IPS-11a (cell line): ENCODE measurements around the gene MRPS14.
A peak's percentile ranks its signal among the peaks of the same experiment; 100 is the strongest.

Experiments used
- H3K4me3 ChIP-seq: one replicate; pipeline ENCODE4 v1.5.1; 2013; ENCODE audit warnings: low read depth, low read length, control low read depth

Gene MRPS14

DNA sequence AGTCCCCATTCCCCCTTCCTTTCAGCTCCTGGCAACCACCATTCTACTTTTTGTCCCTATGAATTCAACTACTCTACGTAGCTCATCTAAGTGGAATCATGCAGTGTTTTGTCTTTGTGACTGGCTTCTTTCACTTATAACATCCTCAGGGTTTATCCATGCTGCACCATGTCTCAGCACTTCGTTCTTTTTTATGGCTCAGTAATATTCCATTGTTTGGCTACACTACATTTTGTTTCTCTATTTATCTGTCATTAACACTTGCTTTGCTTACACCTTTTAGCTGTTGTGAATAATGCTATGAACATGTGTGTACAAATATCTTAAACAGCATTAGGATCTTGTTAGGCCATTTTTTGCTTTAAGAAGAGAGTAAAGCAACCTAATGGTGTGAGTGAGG is 1.5 kb upstream of the MRPS14 start:
- no peak overlapping the region for H3K4me3 ChIP-seq

DNA sequence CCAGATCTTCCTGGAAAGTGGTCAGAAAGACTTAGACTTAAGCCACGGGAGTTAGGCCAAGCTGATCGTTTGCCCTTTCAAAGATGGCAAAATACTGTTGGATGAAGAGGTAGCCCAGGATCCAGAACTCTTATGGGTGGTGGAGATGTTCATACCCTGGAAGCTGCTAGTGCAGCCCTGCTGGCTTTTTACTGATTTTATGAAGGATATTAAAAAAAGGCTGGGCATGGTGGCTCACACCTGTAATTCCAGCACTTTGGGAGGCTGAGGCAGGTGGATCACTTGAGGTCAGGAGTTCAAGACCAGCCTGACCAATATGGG is 657 bp upstream of the MRPS14 start:
- H3K4me3 ChIP-seq: peak overlapping the region; percentile 99

DNA sequence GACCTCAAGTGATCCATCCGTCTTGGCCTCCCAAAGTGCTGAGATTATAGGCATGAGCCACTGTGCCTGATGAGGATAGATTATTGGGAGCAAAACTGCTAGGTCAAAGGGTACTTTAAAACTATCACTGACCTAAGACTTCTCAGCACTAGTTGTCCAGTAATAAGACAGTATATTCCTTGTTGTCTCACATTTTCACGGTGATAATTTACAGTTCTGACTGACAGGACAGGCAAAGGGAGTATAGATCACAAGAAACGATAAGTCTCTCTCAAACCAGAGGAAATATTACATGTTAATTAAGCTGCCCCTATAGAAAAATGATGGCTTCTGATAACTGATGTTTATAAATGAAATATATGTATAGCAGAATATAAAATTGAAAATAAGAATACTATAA is 3.7 kb downstream of the MRPS14 start:
- H3K4me3 ChIP-seq: no peak overlapping the region

DNA sequence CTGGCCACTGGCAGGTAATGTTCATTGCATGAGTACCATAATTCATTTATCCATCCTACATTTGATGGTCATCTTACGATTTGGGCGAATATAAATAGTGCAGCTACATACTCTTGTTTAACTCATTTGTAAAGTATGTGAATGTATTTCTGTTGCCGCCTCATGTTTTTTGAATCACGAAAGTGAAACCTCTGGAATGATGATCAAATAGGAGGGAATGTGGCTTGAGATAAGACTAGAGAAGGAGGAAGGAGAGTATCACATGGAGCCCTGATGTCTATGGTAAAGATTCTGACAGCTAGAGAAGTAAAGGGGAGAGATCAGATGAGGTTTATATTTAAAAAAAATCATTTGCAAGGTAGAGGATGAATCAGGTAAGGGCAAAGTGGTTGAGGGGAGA is 8.0 kb downstream of the MRPS14 start:
- no peak overlapping the region for H3K4me3 ChIP-seq

DNA sequence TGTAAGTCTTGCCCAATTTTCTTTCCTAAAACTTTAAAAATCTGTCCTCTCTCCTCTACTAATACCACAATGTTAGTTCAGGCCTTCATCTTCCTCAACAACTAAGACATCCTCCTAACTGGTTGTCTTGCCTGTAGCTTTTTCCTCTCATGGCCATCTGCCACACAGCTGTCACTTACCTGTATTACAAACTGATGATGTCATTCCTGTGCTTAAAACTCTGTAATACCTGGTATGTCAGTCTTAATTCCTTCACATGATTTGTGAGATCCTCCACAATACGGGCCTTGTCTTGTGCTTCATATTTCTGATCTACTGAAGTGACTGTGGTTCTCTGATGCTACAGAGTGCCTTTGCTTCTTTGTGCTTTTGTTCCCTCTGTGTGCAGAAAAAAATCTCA is 9.8 kb downstream of the MRPS14 start:
- no peak overlapping the region for H3K4me3 ChIP-seq

DNA sequence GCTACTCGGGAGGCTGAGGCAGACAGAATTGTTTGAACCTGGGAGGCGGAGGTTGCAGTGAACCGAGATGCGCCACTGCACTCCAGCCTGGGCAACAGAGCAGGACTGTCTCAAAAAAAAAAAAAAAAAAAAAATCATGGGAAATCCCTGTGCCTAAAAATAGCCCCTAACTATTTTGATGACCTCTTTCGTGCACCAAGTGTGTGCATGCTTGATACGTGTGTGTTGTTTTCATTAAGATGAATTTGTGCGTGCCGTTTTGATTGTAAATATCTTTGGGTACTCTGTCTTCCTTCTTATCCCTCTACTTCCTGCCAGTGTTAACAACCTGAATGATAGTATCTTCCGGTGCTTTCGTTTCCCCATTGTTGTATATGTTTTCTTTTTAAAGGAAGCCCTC is 13.7 kb downstream of the MRPS14 start:
- H3K4me3 ChIP-seq: no peak overlapping the region

DNA sequence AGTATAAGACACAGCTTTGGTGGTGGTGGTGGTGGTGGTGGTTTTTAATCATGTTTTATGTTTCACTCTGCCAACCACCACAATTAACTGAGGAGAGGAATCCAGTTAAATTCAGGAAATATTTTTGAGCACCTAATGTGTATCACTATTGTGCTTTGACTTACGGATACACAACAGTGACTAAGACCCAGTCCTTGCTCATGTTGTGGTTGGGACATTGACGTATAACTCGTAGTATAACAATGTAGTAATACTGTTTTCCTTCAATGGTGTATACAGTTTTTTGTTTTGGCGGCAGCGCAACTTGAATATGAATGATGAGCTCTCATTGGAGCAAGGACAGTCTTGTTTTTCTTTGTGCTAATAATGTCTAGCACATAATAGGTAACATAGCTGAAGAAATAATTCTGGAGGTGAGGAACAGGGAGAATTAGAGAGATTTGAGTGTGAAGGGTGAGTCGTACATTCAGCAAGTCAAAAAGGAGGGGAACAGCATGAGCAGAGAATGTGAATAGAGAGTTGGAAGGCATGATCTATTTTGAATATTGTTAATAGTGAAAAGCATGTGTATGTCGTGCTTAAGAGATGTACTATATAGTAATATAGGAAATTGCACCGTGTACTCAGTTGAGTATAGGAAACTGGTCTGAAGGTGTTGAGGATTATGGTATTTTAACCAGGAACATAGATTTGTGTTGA is 18.0 kb downstream of the MRPS14 start:
- no peak overlapping the region for H3K4me3 ChIP-seq

DNA sequence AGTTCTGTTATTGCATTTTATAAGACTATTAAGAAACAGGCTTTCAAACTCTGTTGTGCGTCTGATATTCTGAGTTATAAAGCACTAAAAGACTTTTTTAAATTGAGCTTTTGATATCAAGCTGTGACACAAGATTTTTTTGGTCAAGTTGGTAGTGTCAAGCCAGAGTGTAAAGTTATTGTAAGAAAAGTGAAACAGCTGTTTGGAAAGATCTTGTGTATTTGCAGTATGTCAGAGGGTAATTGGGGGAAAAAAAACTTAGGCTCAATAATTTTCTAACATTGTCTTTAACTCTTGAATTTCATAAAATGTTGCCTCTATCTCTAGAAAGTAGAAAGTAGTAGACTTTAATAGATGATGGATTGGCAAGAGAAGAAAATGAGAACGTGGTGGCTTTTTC is 19.7 kb downstream of the MRPS14 start:
- H3K4me3 ChIP-seq: no peak overlapping the region

DNA sequence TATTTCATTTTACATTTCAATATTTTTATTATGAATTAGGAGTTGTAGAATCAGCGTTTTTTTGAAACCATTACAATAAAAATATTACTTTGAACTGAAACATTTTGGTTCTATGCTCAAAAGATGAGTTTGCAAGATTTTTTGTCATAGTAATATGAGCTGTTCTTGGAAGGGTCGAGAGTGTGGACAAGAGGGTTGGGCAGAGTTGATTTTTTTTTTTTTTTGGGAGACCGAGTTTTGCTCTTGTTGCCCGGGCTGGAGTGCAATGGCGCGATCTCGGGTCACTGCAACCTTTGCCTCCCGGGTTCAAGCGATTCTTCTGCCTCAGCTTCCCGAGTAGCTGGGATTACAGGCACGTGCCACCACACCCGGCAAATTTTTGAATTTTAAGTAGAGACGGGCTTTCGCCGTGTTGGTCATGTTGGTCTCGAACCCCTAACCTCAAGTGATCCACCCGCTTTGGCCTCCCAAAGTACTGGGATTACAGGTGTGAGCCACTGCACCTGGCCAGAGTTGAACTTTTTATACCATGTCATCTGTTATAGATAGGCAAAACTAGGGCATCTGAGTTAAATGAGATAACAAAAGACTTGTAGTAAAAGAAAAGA is 20.2 kb downstream of the MRPS14 start:
- H3K4me3 ChIP-seq: no peak overlapping the region

DNA sequence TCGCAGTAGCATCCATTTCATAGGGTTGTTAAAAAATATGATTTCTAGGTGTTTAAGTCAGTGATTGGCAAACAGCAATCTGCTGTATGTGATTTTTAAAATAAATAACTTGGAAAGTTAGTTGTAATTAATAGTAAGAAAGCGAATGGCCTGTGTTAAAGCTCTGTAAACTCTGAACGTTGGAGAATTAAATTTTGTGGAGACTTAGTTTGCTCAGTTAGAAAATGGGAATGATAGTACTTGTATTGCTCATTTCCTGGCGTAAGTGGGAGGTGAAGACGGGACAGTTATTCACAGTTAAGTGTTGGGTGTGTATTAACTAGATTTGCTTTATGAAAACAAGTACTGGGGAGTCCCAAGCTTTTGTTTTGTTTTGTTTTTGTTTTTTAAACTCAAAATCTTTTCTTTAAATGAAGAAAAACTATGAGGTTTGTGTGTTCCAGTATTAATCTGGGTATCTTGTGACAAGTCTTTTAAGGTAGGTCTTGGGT is 22.5 kb downstream of the MRPS14 start:
- H3K4me3 ChIP-seq: peak overlapping the region; percentile 96

DNA sequence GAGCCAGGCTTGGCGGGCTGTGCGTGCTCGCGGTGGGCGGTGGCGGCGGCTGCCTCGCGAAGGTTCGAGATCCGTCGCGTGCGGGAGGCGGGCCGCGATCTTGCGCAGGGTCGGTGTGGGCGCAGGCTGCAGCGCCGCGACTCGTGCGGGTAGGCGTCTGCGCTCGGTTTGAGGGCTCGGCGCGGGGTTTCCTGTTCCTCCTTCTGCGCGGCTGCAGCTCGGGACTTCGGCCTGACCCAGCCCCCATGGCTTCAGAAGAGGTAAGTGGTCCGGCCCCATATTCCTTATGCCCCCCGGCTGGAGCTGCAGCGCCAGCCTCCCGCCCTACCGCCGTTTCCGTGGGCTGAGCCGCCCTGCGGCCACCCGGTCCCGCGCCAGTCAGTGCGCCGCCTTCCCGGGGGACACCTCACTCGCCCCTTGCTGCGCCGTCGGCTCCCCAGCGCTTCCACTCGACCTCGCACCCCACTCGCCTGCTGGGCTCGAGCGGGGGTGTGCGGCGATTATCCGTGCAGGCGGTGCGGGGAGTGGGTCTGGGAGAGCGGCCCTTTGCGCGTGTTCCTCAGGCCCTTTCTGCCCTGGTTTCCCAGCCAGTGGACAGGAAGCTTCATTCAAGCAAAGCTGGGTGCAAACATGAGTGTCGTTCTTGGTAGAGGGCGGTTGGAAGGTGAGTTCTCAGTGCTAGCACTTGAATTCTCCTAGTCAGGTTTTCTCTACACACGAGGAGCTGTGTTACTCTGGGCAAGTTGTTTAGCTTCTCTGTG is 23.1 kb downstream of the MRPS14 start, which contains the start of gene CACYBP:
Gene CACYBP, plus strand, starts transcription at position 12 of the 761 bp plus-strand sequence. Its CDS starts 234 bp downstream, at position 246.
- H3K4me3 ChIP-seq: peak within 1 kb of the TSS; percentile 97

DNA sequence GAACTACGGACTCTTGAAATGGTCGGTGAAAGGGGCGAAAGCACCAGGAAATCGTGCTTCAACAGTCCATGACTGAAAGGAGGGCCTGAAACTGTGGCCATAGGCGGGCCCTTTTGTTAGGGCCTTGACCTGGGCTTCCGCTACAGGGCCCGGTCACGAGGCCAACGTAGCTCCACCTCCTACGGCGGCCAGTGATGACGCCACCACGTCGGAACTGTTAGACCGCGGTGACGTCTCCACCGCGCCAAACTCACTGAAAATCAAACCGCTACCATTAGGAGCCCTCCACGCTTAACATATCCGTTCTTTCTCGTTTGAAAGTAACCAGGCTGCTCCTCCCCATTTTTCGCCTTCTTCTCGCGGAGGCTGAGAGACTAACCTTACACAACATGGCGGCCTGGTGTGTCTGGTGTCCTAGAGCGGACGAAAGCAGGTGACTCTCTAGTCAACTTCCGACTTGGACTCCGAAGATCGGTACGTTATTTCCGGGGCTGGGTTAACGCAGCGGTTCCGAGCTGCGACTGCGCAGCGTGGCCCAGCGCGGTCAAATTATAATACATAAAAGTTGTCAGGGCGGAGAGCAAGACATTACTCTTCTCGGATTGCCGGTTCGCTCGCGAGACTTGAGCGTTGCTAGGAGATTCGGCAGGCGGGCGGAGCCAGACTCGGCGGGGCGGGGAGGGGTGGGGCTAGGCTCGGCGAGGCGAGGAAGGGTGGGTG is 23.8 kb downstream of the MRPS14 start:
- H3K4me3 ChIP-seq: peak overlapping the region; percentile 97

DNA sequence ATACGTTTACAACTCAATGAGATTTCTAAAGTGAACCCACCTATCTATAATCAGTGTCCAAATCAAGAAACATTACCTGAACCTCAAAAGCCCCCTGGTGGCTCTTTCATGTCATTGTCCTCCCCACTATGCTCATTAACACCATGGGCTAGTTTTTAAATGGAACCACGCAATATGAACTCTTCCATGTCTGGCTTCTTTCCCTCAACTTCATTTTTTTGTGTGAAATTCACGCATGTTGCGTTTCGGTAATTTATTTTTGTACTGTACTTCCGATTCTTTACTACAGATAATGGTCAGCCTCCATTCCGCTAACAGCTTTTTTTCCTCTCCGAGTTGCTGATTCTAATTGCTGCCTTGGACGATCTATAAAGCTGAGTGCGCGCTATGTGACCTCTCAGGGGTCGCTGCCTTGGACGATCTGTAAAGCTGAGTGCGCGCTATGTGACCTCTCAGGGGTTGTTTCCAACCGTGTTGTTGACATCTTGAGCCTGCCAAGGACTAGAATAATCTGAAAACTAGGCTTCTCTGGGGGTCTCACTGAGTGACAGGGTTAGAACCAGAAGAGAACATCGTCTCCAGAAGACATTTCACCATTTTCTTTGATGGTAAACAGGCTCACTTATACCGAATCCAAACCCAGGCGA is 24.5 kb downstream of the MRPS14 start:
- peak overlapping the region; percentile 97 for H3K4me3 ChIP-seq

DNA sequence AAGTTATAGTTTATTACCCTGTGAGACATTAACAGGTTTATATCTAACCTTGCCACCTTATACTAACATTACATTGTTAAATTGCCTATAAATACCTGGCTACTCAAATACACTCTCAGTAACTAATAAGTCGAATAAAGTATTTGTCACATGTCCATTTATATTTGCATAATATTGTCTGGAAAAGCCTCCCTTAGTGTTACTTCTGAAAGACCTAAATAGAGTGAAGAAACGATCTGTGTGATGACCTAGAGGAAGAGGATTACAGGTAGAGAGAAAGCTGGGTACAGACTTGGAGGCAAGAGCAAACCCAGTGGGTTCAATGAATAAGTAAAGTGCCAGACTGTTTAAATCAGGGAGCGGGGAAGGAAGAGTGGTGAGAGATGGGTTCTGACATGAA is 26.2 kb downstream of the MRPS14 start:
- H3K4me3 ChIP-seq: no peak overlapping the region

DNA sequence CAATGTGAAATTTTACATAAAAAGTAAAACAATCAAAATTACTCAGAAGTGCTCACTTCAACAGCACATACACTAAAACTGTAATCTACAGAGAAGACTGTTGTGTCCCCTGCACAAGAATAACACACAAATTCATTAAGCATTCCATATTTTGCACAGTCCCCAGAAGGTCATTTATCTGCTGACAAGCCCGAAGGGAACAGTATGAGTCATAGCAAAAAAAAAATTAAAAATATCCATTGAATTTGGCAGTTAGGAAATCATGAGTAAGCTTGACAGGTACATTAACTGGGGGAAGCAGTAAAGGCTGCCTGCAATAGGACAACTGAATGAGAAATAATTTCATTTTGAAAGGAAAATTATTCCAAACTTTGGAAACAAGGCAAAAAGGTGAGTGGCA is 26.7 kb downstream of the MRPS14 start:
- no peak overlapping the region for H3K4me3 ChIP-seq

DNA sequence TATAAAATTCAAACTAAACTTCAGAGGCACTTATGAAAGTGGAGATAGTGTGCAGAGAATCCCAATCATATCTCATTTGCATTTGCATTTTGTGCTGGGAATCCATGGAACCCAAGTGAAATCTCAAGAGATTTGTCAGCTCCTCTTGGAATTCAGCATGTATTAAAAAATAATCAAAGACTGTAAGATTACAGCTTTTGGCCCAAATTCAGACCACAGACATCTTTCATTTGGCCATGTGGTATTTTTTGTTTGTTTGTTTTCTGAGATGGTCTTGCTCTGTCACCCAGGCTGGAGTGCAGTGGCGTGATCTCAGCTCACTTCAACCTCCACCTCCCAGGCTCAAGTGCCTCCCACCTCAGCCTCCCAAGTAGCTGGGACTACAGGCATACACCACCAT is 27.3 kb downstream of the MRPS14 start:
- no peak overlapping the region for H3K4me3 ChIP-seq

DNA sequence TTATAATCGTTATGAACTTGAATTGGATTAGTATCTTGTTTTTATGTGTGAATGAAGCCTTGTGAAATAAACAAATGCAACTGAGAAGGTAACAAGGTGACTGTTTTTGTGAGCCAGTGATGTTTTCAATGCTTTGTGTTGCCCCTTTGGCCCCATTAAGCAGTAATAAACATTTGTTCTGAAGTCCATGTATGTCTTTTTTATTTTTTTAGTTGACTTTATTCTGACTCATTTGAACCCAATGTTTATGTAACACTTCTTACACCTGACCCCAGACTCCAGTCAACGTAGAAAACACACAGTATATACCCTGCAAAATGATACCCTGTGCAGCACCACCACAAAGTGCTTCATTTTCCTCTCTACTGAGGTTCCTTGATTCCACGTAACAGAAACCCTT is 28.1 kb downstream of the MRPS14 start:
- no peak overlapping the region for H3K4me3 ChIP-seq

DNA sequence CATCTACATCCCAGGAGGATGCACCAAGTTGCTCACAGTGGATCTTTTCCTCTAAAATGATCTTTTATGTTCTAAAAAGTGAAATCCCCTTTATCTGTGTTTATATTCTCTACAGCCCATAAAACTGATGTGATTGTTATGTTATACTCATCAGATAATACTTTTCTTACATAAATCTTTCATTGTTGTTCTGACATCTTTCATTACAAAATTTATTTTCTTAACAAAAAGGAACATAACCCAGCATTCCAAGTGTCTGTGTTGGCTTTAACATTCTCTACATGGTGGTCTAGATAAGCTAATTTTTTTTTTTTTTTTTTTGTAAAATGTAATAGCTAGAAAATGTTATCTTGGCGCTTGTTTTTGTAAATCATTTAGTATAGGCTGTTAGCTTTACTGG is 31.8 kb downstream of the MRPS14 start:
- no peak overlapping the region for H3K4me3 ChIP-seq

DNA sequence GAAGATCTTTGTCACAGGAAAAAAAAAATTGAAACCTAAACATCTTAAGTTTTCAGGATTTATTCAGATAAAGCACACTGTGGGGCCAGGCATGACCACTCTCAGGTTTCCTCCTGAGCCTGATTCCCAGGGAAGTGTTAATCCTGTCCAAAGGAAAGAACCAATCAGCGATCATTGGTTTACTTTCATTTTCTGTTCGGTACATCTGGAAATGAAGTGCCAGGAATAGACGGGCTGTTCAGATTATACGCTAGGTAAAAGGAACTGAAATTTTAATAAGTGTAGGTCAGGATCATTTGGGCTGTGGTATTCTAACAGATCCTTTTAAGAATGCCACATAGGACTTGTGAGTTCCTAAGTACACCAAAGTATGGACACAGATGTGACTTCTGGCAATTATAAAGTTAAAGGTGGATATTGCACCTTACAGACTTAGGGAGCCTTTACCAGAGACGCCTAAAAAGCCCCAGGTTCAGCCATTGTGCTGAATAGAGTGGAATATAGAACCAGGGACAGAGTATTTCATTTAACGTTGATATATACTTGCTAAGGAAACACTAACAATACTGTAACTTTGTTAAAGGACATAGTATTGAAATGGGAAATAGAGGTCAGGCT is 32.7 kb downstream of the MRPS14 start:
- H3K4me3 ChIP-seq: no peak overlapping the region

DNA sequence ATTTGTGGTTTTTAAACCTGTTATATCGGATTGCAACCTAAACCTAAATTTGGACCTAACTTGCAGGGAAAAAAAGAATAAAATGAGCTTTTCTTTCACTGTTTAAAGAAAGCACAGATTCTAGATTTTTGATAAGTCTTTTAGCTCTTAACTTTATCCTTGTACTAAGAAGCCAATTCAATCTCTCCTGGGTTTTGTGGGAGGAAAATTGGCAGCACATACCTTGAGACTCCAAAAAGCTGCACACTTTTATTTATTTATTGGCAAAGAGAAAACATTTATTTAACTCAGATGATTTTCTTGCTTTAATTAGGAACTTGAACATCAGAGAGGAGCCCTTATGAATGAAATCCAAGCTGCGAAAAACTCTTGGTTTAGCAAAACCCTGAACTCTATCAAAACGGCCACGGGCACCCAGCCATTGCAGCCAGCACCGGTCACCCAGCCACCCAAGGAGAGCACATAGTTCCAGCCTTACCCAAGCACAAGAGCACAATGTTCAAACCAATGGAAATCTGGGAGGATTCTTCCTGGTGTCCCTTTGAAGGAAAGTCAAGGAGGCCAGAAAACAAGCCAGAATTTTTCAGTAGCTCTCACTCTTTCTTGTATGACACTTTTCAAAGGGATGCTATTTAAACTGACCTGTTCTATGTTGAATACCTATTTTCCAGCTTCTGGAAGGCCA is 33.5 kb downstream of the MRPS14 start:
- no peak overlapping the region for H3K4me3 ChIP-seq
